ELR (cell line): ENCODE data around the gene IMP4.

ENCODE experiments used
- DNase-seq: peaks from one replicate; pipeline ENCODE4 v3.0.0-alpha.2; 2015; ENCODE audit warnings: low read depth

IMP4 gene

DNA sequence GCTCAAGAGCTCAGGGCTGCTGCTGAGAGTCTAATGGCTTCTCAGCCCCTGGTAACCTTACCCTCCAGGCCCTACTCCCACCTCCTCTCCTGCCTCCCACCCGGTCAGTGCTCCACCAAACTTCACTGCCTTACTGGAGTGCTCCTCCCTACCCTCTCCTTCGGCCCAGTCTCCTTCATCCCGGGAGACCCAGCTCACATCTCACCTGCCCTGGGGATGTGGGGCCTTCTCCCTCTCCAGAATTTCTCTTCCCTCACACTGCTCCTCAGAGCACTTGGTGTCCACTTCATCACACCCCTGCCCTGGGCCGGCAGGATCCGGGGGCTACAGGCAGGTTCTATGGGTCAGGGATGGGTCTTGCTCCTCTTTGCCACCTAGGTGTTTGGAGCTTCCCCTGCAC is 34.8 kb downstream of the IMP4 start:
- no peak for DNase-seq

- no peak for DNase-seq
Measured at GRCh38 chr2:130378206-130378897, 35.7 kb downstream of the IMP4 start.

DNA sequence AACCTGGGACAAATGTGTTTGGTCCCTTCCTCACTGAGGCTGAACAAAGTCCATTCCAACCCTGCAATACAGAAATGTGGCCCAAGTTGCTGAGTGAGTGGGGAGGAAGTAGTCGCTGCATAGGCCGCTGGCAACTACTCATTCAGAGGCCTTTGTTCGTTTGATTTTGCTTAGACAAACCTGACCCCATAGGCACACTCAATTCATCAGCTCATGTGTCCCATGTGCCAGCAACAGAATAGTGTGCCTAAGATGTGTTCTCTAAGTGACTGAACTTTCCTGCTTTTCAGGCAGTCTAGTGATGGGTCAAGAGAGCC is 36.2 kb downstream of the IMP4 start:
- DNase-seq: no peak

GRCh38 chr2:130380096-130380934 is 37.6 kb downstream of the IMP4 start:
- DNase-seq: no peak

- no peak for DNase-seq
Measured at GRCh38 chr2:130381145-130381544, 38.4 kb downstream of the IMP4 start.

GRCh38 chr2:130381619-130382018 is 38.9 kb downstream of the IMP4 start:
- no peak for DNase-seq

DNA sequence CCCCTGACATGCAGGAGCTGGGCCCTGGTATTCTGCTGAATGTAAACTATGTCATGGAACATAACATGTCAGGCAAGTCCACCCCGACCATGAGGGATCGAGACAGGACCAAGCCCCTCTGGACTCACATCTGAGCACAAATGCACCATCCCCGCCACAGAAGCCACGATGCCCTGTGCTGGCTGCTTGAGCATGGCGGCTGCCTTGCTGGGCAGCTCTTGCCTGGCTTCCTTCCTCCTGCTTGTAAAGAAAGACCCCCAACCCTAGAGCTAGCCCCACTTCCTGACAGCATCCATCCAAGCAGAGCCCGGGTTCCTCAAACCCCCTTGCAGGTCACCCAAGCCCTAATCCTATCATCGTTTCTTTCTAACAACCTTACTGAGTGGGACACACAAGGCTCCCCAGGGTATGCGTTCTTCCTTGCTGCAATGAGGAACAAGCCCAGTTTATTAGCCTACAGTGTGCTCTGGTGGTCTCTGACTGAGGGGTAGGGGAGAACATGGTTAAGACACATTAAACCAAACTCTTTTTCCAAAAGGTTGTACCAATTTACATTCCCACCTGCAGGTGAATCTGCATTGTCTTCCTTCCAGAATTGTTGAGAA is 39.7 kb downstream of the IMP4 start:
- DNase-seq: no peak

DNA sequence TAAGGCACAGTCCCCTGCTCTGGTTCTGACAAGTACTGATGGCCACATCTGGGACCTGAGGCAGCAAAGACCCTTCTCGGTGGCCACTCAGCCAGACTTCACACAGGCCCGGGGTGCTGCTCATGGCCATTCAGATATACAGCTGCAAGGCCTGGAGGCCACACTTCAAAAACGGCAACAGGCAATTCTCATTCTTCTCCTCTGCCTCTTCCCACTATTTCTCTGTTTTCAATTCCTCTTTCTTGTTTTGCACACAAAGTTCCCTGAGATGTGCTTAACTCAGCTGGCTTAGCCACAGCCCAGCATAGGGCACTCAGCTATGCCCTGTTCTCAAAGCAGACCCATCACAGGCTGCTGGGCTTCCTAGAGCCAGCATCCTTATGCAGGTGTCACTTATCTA is 43.0 kb downstream of the IMP4 start:
- no peak for DNase-seq

DNA sequence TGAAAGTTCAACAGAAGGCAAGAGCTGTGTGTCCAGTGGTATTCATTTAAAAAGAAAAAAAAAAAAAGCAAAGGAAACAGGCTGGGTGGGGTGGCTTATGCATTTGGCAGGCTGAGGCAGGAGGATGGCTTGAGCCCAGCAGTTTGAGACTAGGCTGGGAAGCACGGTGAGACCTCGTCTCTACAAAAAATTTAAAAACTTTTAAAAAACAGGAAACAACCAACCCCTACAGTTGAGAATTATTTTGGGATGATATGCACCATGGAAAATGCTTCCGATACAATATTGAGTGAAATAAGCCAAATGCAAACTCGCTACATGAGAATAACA is 44.3 kb downstream of the IMP4 start:
- DNase-seq: no peak

DNA sequence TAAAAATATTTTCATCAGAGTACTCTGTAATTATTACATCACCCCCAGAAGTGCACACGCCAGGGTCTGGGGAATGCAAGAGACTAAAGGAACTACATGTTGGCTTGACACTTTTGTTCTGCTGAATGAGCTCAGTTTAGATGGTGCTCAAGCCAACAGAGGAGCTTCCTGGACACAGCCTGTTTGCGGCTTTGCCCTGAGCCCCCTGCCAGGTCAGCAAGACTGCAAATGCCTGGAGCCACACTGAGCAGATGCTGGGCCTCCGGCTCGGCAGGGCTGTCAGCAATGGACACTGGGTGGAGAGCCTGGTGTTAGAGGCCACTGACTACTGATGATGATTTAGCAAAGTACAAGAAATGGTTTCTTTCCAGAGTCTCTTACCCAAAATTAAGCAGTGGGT is 45.1 kb downstream of the IMP4 start:
- DNase-seq: no peak

- DNase-seq: no peak
Measured at GRCh38 chr2:130388221-130388907, 45.7 kb downstream of the IMP4 start.

DNA sequence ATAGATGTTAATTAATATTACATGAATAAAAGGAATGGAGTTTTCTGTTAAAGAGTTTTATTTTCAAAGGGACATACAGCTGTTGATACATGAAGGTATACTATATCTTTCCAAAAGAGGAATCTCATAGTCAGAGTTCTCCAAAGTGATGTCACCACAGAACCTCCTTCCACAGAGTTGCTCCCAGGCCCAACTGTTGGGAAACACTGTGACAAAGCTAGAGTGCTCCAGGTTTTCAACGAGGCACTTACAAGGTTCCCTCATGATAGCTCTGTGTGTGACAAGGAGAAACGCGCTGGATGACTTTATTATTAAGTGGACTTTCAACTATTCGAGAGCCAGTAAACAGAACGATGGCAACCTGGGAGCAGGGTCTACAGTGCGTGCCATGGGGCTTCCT is 46.7 kb downstream of the IMP4 start:
- no peak for DNase-seq

- no peak for DNase-seq
Measured at GRCh38 chr2:130389783-130390182, 47.1 kb downstream of the IMP4 start.

DNA sequence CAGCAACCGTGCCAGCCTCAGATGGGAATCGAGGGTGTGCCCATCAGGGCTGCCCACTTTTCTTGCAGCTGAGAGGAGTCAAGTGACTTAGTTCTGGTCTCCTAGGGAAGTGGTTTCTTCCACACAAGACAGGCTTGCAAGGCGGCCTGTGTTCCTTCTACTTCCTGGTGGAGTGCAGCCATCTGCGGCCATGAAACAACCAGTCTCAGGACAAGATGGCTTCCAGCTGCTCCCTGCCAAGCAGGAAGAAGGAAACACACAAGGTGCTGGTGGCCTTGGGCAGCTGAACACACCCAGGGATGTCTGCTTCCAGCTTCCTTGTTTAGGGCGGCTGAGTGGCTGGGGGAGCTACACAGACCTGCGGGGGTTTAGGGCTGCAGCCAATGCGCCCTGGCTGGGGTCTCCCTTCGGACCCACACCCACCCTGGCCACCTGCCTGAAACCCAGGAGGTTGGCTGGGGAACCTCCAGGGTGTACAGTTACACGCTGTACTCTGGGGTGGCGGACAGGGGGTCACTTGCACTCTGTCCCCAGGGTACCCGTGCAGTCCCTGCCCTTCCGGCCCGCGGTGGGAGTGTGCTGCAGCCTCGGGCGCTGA is 47.9 kb downstream of the IMP4 start:
- DNase-seq: no peak

GRCh38 chr2:130391058-130391871 is 48.6 kb downstream of the IMP4 start:
- peak; percentile 74 for DNase-seq

DNA sequence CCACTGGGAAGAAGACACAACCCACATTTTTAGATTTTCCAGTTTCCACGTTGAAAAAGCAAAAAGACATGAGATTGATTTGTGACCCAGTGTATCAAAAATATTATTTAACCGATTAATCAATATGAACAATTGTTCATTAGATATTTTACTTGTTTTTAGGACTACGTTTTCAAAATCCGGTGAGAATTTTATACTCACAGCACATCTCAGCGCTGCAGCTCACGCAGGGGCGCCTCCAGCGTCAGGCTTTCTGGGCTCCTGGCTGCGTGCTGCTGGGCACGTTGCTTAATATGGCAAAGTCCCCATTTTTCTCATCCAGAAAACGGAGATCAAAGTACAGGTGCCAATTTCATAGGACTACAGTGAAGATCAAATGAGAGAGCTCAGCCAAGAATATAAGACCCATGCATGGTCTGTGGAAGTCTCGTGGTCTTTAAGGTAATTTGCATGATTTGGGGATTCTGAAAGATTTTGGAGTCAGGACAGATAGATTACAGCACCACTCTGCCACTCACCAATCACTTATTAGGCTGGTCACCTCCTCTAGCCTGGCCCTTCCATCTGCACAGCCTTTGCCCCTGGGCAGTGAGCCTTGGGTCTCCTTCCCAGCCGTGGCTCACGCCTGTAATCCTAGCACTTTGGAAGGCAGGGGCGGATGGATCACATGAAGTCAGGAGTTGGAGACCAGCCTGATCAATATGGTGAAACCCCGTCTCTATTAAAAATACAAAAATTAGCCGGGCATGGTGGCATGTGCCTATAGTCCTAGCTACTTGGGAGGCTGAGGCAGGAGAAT is 49.4 kb downstream of the IMP4 start:
- DNase-seq: peak; percentile 42

GRCh38 chr2:130393318-130393910 is 50.7 kb downstream of the IMP4 start:
- peak; percentile 29 for DNase-seq
